SK-N-SH (cell line): ENCODE data around the gene VWA3A. TPM values are rescaled to one million over a fixed set of nuclear protein-coding genes. Genes with fewer than 3 reads are reported as not detected.

ENCODE experiments used
- CTCF ChIA-PET: fragments of 300-600, 350-600 bp; formaldehyde crosslinking; extraction: SDS; loops from one replicate; lab custom pipeline; 2021; lab: Yijun Ruan, JAX
- POLR2A ChIA-PET: fragments of 350-600 bp; sonication (Branson Sonifier 250); formaldehyde crosslinking; extraction: SDS; loops from one replicate; lab custom pipeline; 2020; ENCODE audit warnings: antibody characterized with exemption, inconsistent platforms; lab: Yijun Ruan, JAX
- DNase-seq: peaks from one replicate; pipeline ENCODE4 v3.0.0; 2012
- H2AFZ ChIP-seq: fragments of 200-600 bp; sonication (generic); 2 replicates; pipeline ENCODE4 v1.8.1; 2016; ENCODE audit warnings: antibody characterized with exemption, mild to moderate bottlenecking, low read depth
- H3F3A ChIP-seq: fragments of 200-600 bp; sonication (generic); replicated peaks from 2 replicates; pipeline ENCODE3; 2016; ENCODE audit warnings: antibody characterized with exemption, mild to moderate bottlenecking; ENCODE audit not compliant: insufficient read depth
- H3K27ac ChIP-seq, 2 experiments: fragments of 200-500 bp in 1 of 2; fragments of 200-600 bp in 1 of 2; sonication (Bioruptor generic) in 1 of 2; sonication (generic), shearing (Covaris generic) in 1 of 2; 2 replicates each; pipeline versions ENCODE4 v1.5.1 to v1.6.1; 2014 to 2016; ENCODE audit warnings: low read depth in 2 of 2, inconsistent platforms in 1 of 2, low read length in 1 of 2, mild to moderate bottlenecking in 1 of 2, mixed read lengths in 1 of 2
- H3K27me3 ChIP-seq: fragments of 200-600 bp; sonication (generic), shearing (Covaris generic); 2 replicates; pipeline ENCODE4 v1.6.1; 2016; ENCODE audit warnings: mixed run types; ENCODE audit not compliant: insufficient read depth
- H3K36me3 ChIP-seq, 2 experiments: fragments of 200-500 bp in 1 of 2; fragments of 200-600 bp in 1 of 2; sonication (Bioruptor generic) in 1 of 2; sonication (generic) in 1 of 2; replicated peaks in 1 of 2; 2 replicates each; pipeline versions ENCODE3 to v1.5.1; 2014 to 2016; ENCODE audit warnings: low read length in 1 of 2, mild to moderate bottlenecking in 1 of 2; ENCODE audit not compliant: insufficient read depth in 2 of 2, control insufficient read depth in 1 of 2
- H3K4me1 ChIP-seq, 2 experiments: fragments of 200-500 bp in 1 of 2; fragments of 200-600 bp in 1 of 2; sonication (Bioruptor generic) in 1 of 2; sonication (generic), shearing (Covaris generic) in 1 of 2; 2 replicates each; pipeline versions ENCODE4 v1.5.1 to v1.6.1; 2014 to 2016; ENCODE audit warnings: low read depth in 1 of 2, low read length in 1 of 2, mixed run types in 1 of 2; ENCODE audit not compliant: insufficient read depth in 2 of 2, control insufficient read depth in 1 of 2
- H3K4me2 ChIP-seq: fragments of 200-600 bp; sonication (generic), shearing (Covaris generic); 2 replicates; pipeline ENCODE4 v1.6.1; 2017; ENCODE audit warnings: mixed run types
- H3K4me3 ChIP-seq, 2 experiments: fragments of 200-500 bp in 1 of 2; fragments of 200-600 bp in 1 of 2; sonication (Bioruptor generic) in 1 of 2; sonication (generic), shearing (Covaris generic) in 1 of 2; 2 replicates each; pipeline versions ENCODE4 v1.5.1 to v1.8.1; 2014 to 2016; ENCODE audit warnings: low read depth in 2 of 2, inconsistent platforms in 1 of 2, low read length in 1 of 2, mild to moderate bottlenecking in 1 of 2, mixed read lengths in 1 of 2, moderate library complexity in 1 of 2
- H3K79me2 ChIP-seq: fragments of 200-600 bp; sonication (generic); 2 replicates; pipeline ENCODE4 v1.8.1; 2017; ENCODE audit warnings: mild to moderate bottlenecking; ENCODE audit not compliant: insufficient read depth
- H3K9ac ChIP-seq: fragments of 200-600 bp; sonication (generic); 2 replicates; pipeline ENCODE4 v1.6.1; 2017; ENCODE audit warnings: mixed run types
- H3K9me2 ChIP-seq: fragments of 200-600 bp; sonication (generic); 2 replicates; pipeline ENCODE4 v1.6.1; 2017; ENCODE audit warnings: mixed run types
- H3K9me3 ChIP-seq: fragments of 200-600 bp; sonication (generic); 2 replicates; pipeline ENCODE4 v1.6.1; 2017; ENCODE audit warnings: mixed run types, mild to moderate bottlenecking, moderate library complexity
- H4K20me1 ChIP-seq: fragments of 200-600 bp; sonication (generic); 2 replicates; pipeline ENCODE4 v1.6.1; 2017; ENCODE audit warnings: mild to moderate bottlenecking, mixed run types; ENCODE audit not compliant: insufficient read depth
- FOXM1 ChIP-seq: IDR thresholded peaks from 2 replicates; pipeline ENCODE4 v1.4.0; 2012; ENCODE audit warnings: low read depth, mild to moderate bottlenecking
- GATA2 ChIP-seq: sonication (generic); formaldehyde crosslinking; IDR thresholded peaks from 2 replicates; pipeline ENCODE4 v1.5.0; 2020; ENCODE audit warnings: mild to moderate bottlenecking, missing genetic modification reagents
- JUND ChIP-seq: IDR thresholded peaks from 2 replicates; pipeline ENCODE4 v1.4.0; 2012
- MXI1 ChIP-seq: IDR thresholded peaks from 2 replicates; pipeline ENCODE4 v1.6.1; 2012; ENCODE audit warnings: mild to moderate bottlenecking, low read depth, low read length, improper control_type of control experiment
- NRF1 ChIP-seq: IDR thresholded peaks from 2 replicates; pipeline ENCODE4 v1.6.1; 2012; ENCODE audit warnings: low read depth, mild to moderate bottlenecking, low read length
- RCOR1 ChIP-seq: fragments of 150-350 bp; IDR thresholded peaks from 2 replicates; pipeline ENCODE4 v1.6.1; 2017; ENCODE audit warnings: antibody characterized with exemption, low read length
- RFX5 ChIP-seq: IDR thresholded peaks from 2 replicates; pipeline ENCODE4 v1.6.1; 2012; ENCODE audit warnings: mild to moderate bottlenecking, improper control_type of control experiment, low read length
- SMC3 ChIP-seq: IDR thresholded peaks from 2 replicates; pipeline ENCODE4 v1.6.1; 2012; ENCODE audit warnings: low read depth, low read length, improper control_type of control experiment
- TEAD4 ChIP-seq: IDR thresholded peaks from 2 replicates; pipeline ENCODE4 v1.4.0; 2012; ENCODE audit warnings: mild to moderate bottlenecking, borderline replicate concordance; ENCODE audit not compliant: insufficient read depth
- YY1 ChIP-seq: IDR thresholded peaks from 2 replicates; pipeline ENCODE4 v1.4.0; 2012; ENCODE audit warnings: low read depth, mild to moderate bottlenecking
- WGBS: methylation state at CpG from one replicate; pipeline ENCODE4 v1.1.6; 2017; ENCODE audit warnings: low lambda C conversion rate; 5-methylcytosine and 5-hydroxymethylcytosine counted together
- polyA plus RNA-seq, 3 experiments: library from polyadenylated mRNA; depleted of rRNA; stranded (reverse); fragments of >200 nt; gene quantifications; 2 replicates each; pipeline ENCODE4 v1.2.3, GENCODE V29; 2012
- TF ChIP-seq, protein P1 (sequence below): IDR thresholded peaks from 2 replicates; pipeline ENCODE4 v1.4.0; 2012; ENCODE audit warnings: low read depth, borderline replicate concordance
- TF ChIP-seq, protein P2 (sequence below): fragments of 150-350 bp; IDR thresholded peaks from 2 replicates; pipeline ENCODE4 v1.6.1; 2017; ENCODE audit warnings: antibody characterized with exemption, low read length, low read depth, borderline replicate concordance
- TF ChIP-seq, protein P3 (sequence below): fragments of 200-600 bp; sonication (generic); IDR thresholded peaks from 2 replicates; pipeline ENCODE4 v1.6.1; 2017; ENCODE audit warnings: antibody characterized with exemption, mild to moderate bottlenecking, moderate library complexity
- TF ChIP-seq, protein P4 (sequence below): fragments of 150-350 bp; IDR thresholded peaks from 2 replicates; pipeline ENCODE4 v1.6.1; 2016; ENCODE audit warnings: mild to moderate bottlenecking, low read depth, low read length

The VWA3A gene
- polyA plus RNA-seq, 1 of the 3 experiments (the other 2 are of a cell fraction), result not detected

DNA sequence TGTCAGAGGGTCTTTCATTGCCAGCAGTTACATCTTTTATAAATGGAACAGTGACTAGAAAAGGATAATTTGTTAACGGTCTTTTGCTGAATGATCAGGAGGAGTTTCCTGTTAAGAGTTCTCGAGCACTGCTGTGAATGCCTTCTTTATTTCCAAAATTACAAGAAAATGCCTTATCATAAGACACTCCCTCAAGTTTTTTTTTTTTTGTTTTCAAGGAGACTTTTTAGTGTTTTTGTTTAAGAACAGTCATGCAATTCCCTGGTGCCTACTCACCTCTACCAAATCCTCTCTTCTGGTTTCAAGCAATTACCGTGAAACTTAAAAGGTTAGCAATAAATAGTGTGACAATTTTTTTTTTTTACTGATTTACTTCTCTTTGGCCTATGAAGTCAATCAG, 19.0 kb upstream of the VWA3A start:
- Histone ChIP-seq H3K9me2 (no peaks in the 10 kb centered on the region), H4K20me1 (no peaks in the 10 kb centered on the region; the same call in 1 of the 2 replicates), H3F3A (no peaks in the 10 kb centered on the region), H3K36me3 (peaks cover 0 to 14% of the 10 kb centered on the region in 2 experiments), H3K27ac (no peak overlapping the region), H3K9me3 (no peaks in the 10 kb centered on the region), H3K4me3 (no peak overlapping the region), H3K79me2 (peaks cover 11% of the 10 kb centered on the region), H3K9ac (no peak overlapping the region), H3K4me2 (no peak overlapping the region), H2AFZ (no peak overlapping the region), H3K27me3 (no peaks in the 10 kb centered on the region), H3K4me1 (peaks cover 0 to 9% of the 10 kb centered on the region in 2 experiments; a peak in 1 of 4 replicates)
- no peak for DNase-seq
- ChIA-PET POLR2A (no interaction called here), CTCF (interaction anchor here (2.4 kb wide), 1 partner anchor 66 kb away, joined by 7 read pairs; the partner anchor contains the start of gene MOSMO)
- WGBS, result 95% methylated on average over 3 of the region's 3 CpGs
- no peak for TF ChIP-seq JUND
- TF ChIP-seq, protein P1, sequence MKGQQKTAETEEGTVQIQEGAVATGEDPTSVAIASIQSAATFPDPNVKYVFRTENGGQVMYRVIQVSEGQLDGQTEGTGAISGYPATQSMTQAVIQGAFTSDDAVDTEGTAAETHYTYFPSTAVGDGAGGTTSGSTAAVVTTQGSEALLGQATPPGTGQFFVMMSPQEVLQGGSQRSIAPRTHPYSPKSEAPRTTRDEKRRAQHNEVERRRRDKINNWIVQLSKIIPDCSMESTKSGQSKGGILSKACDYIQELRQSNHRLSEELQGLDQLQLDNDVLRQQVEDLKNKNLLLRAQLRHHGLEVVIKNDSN, result no peak
- TF ChIP-seq MXI1, result no peak
- TF ChIP-seq, protein P2, sequence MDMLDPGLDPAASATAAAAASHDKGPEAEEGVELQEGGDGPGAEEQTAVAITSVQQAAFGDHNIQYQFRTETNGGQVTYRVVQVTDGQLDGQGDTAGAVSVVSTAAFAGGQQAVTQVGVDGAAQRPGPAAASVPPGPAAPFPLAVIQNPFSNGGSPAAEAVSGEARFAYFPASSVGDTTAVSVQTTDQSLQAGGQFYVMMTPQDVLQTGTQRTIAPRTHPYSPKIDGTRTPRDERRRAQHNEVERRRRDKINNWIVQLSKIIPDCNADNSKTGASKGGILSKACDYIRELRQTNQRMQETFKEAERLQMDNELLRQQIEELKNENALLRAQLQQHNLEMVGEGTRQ, result no peak
- TF ChIP-seq NRF1, result no peak
- no peak for TF ChIP-seq YY1
- TF ChIP-seq RCOR1, result no peak
- TF ChIP-seq, protein P3, sequence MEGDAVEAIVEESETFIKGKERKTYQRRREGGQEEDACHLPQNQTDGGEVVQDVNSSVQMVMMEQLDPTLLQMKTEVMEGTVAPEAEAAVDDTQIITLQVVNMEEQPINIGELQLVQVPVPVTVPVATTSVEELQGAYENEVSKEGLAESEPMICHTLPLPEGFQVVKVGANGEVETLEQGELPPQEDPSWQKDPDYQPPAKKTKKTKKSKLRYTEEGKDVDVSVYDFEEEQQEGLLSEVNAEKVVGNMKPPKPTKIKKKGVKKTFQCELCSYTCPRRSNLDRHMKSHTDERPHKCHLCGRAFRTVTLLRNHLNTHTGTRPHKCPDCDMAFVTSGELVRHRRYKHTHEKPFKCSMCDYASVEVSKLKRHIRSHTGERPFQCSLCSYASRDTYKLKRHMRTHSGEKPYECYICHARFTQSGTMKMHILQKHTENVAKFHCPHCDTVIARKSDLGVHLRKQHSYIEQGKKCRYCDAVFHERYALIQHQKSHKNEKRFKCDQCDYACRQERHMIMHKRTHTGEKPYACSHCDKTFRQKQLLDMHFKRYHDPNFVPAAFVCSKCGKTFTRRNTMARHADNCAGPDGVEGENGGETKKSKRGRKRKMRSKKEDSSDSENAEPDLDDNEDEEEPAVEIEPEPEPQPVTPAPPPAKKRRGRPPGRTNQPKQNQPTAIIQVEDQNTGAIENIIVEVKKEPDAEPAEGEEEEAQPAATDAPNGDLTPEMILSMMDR, result no peak
- TF ChIP-seq SMC3, result no peak
- TF ChIP-seq, protein P4, sequence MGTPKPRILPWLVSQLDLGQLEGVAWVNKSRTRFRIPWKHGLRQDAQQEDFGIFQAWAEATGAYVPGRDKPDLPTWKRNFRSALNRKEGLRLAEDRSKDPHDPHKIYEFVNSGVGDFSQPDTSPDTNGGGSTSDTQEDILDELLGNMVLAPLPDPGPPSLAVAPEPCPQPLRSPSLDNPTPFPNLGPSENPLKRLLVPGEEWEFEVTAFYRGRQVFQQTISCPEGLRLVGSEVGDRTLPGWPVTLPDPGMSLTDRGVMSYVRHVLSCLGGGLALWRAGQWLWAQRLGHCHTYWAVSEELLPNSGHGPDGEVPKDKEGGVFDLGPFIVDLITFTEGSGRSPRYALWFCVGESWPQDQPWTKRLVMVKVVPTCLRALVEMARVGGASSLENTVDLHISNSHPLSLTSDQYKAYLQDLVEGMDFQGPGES, result no peak
- no peak for TF ChIP-seq GATA2 (CRISPR knock-in tag)
- no peak for TF ChIP-seq FOXM1
- no peak for TF ChIP-seq TEAD4
- no peak for TF ChIP-seq RFX5
